Tongue (tissue), 2 donors: ENCODE results near the gene SRCIN1. TPM values are rescaled to one million over a fixed set of nuclear protein-coding genes. Genes with fewer than 3 reads are reported as not detected.
"Not testable (repeated sequence)": the region's sequence is repeated elsewhere in the genome, so short reads cannot be mapped to it uniquely, and the experiment has no call there.

ENCODE experiments used
- DNase-seq: peaks from one replicate; pipeline ENCODE4 v3.0.0-alpha.2; 2015
- total RNA-seq: library from RNA; depleted of rRNA; stranded (reverse); fragments of >200 nt; gene quantifications from one replicate; pipeline ENCODE4 v1.2.3, GENCODE V29; 2014

SRCIN1 gene
- total RNA-seq, 1 donor from 2014 or later: 1.0 TPM

- DNase-seq: no peak
These were observed 62.2 kb downstream of the SRCIN1 start for GRCh38 chr17:38543403-38544174.

- no peak for DNase-seq
These were observed 63.5 kb downstream of the SRCIN1 start for GRCh38 chr17:38542286-38542685.

GRCh38 chr17:38541281-38541680 is 64.5 kb downstream of the SRCIN1 start:
- no peak for DNase-seq

GRCh38 chr17:38540514-38541045 is 65.2 kb downstream of the SRCIN1 start:
- DNase-seq: no peak

- no peak for DNase-seq
These were observed 66.4 kb downstream of the SRCIN1 start for GRCh38 chr17:38539386-38539785.

GRCh38 chr17:38538906-38539305 is 66.8 kb downstream of the SRCIN1 start:
- DNase-seq: no peak

GRCh38 chr17:38536661-38537060 is 69.1 kb downstream of the SRCIN1 start:
- no peak for DNase-seq

GRCh38 chr17:38535886-38536285 is 69.9 kb downstream of the SRCIN1 start:
- DNase-seq: no peak

GRCh38 chr17:38534498-38534885 is 71.3 kb downstream of the SRCIN1 start:
- no peak for DNase-seq

- no peak for DNase-seq
These were observed 71.8 kb downstream of the SRCIN1 start for GRCh38 chr17:38533866-38534497.

GRCh38 chr17:38533241-38533640 is 72.5 kb downstream of the SRCIN1 start:
- no peak for DNase-seq

- no peak for DNase-seq
These were observed 73.3 kb downstream of the SRCIN1 start for GRCh38 chr17:38532451-38532850.

- DNase-seq: not testable (repeated sequence)
These were observed 74.0 kb downstream of the SRCIN1 start for GRCh38 chr17:38531761-38532160.

GRCh38 chr17:38530856-38531255 is 74.9 kb downstream of the SRCIN1 start:
- DNase-seq: not testable (repeated sequence)

GRCh38 chr17:38528141-38528540 is 77.6 kb downstream of the SRCIN1 start:
- peak; percentile 45 for DNase-seq

- not testable (repeated sequence) for DNase-seq
These were observed 79.2 kb downstream of the SRCIN1 start for GRCh38 chr17:38526526-38526925.

- no peak for DNase-seq
These were observed 93.2 kb downstream of the SRCIN1 start for GRCh38 chr17:38512473-38513058.

GRCh38 chr17:38511150-38512108 is 94.3 kb downstream of the SRCIN1 start:
- no peak for DNase-seq

- peak; percentile 69 for DNase-seq
These were observed 95.2 kb downstream of the SRCIN1 start for GRCh38 chr17:38510421-38511149.

GRCh38 chr17:38509772-38510420 is 95.9 kb downstream of the SRCIN1 start:
- DNase-seq: peak; percentile 32
